Glutamatergic neuron (in vitro differentiated cells): Measurements from ENCODE around the gene PTCD3. TPM values are rescaled to one million over a fixed set of nuclear protein-coding genes. Genes with fewer than 3 reads are reported as not detected.

Experiments
- DNase-seq: peaks from one replicate; pipeline ENCODE4 v3.0.0; 2022
- H3K27ac Mint-ChIP-seq: one replicate; pipeline ENCODE4 v1.8.0; 2020; ENCODE audit warnings: mild to moderate bottlenecking, mixed read lengths, inconsistent platforms; ENCODE audit not compliant: unreplicated experiment
- H3K27me3 Mint-ChIP-seq: one replicate; pipeline ENCODE4 v1.8.0; 2020; ENCODE audit warnings: mild to moderate bottlenecking, moderate library complexity, mixed read lengths, inconsistent platforms; ENCODE audit not compliant: unreplicated experiment
- H3K36me3 Mint-ChIP-seq: one replicate; pipeline ENCODE4 v1.8.0; 2020; ENCODE audit warnings: mild to moderate bottlenecking, mixed read lengths, inconsistent platforms; ENCODE audit not compliant: unreplicated experiment
- H3K4me1 Mint-ChIP-seq: one replicate; pipeline ENCODE4 v1.8.0; 2020; ENCODE audit warnings: mild to moderate bottlenecking, low read depth, mixed read lengths, inconsistent platforms; ENCODE audit not compliant: unreplicated experiment
- H3K4me3 Mint-ChIP-seq: one replicate; pipeline ENCODE4 v1.8.0; 2020; ENCODE audit warnings: mild to moderate bottlenecking, mixed read lengths, inconsistent platforms; ENCODE audit not compliant: unreplicated experiment
- H3K9me3 Mint-ChIP-seq: one replicate; pipeline ENCODE4 v1.8.0; 2020; ENCODE audit warnings: mild to moderate bottlenecking, moderate library complexity, mixed read lengths, inconsistent platforms; ENCODE audit not compliant: unreplicated experiment
- CTCF ChIP-seq: fragments of 200-600 bp; sonication (generic); IDR thresholded peaks from one replicate; pipeline ENCODE4 v1.5.0; 2021; ENCODE audit not compliant: partially characterized antibody, unreplicated experiment
- total RNA-seq: library from RNA; stranded (reverse); fragmentation: NEBNext Ultra II Directional; extraction: Animal tissue kit (Norgen Biotek cat#: 25700); gene quantifications from one replicate; pipeline ENCODE4 v1.2.1, GENCODE V29; 2021; ENCODE audit not compliant: unreplicated experiment

The PTCD3 gene
- total RNA-seq, 1 donor from 2014 or later, result 104 TPM

GRCh38 chr2:86097114-86097896 lies 8.7 kb upstream of the PTCD3 start:
- DNase-seq, result no peak
- no peaks in the 10 kb centered on the region for H3K27me3 Mint-ChIP-seq
- no peaks in the 10 kb centered on the region for H3K4me1 Mint-ChIP-seq
- H3K27ac Mint-ChIP-seq, result no peak overlapping the region
- H3K4me3 Mint-ChIP-seq, result no peak overlapping the region
- H3K36me3 Mint-ChIP-seq, result peaks cover 3% of the 10 kb centered on the region
- TF ChIP-seq CTCF, result no peak
- no peaks in the 10 kb centered on the region for H3K9me3 Mint-ChIP-seq

- Mint-ChIP-seq H3K27ac (no peak overlapping the region), H3K4me3 (no peak overlapping the region), H3K36me3 (peaks cover 8% of the 10 kb centered on the region)
Observed at GRCh38 chr2:86097913-86098312, 8.1 kb upstream of the PTCD3 start.

GRCh38 chr2:86102157-86102556 lies 3.9 kb upstream of the PTCD3 start:
- no peak overlapping the region for H3K4me3 Mint-ChIP-seq
- H3K36me3 Mint-ChIP-seq, result peaks cover 8% of the 10 kb centered on the region
- H3K27ac Mint-ChIP-seq, result no peak overlapping the region
- H3K27me3 Mint-ChIP-seq, result peaks cover 8% of the 10 kb centered on the region
- TF ChIP-seq CTCF, result no peak
- peaks cover 10% of the 10 kb centered on the region for H3K4me1 Mint-ChIP-seq
- no peak for DNase-seq
- H3K9me3 Mint-ChIP-seq, result peaks cover 12% of the 10 kb centered on the region

More at GRCh38 chr2:86097913-86098312, 8.1 kb upstream of the PTCD3 start:
- no peak for DNase-seq
- H3K9me3 Mint-ChIP-seq, result no peaks in the 10 kb centered on the region
- TF ChIP-seq CTCF, result no peak
- no peaks in the 10 kb centered on the region for H3K27me3 Mint-ChIP-seq
- H3K4me1 Mint-ChIP-seq, result no peaks in the 10 kb centered on the region

- peaks cover 13% of the 10 kb centered on the region for H3K4me1 Mint-ChIP-seq
- H3K27me3 Mint-ChIP-seq, result peaks cover 8% of the 10 kb centered on the region
- no peak for TF ChIP-seq CTCF
- H3K36me3 Mint-ChIP-seq, result peaks cover 8% of the 10 kb centered on the region
- H3K9me3 Mint-ChIP-seq, result peaks cover 12% of the 10 kb centered on the region
- H3K4me3 Mint-ChIP-seq, result peak within 1 kb of the TSS; percentile 98
- peak; percentile 84 for DNase-seq
- peak within 1 kb of the TSS; percentile 100 for H3K27ac Mint-ChIP-seq
Observed at GRCh38 chr2:86105252-86105968, 625 bp upstream of the PTCD3 start, which contains the start of gene POLR1A. Gene POLR1A (minus strand): TSS chr2:86105886. CDS start chr2:86105776, 110 bp downstream.

- Mint-ChIP-seq H3K27ac (peak overlapping the region; percentile 100), H3K4me3 (peak overlapping the region; percentile 98), H3K36me3 (peaks cover 7% of the 10 kb centered on the region), H3K27me3 (peaks cover 8% of the 10 kb centered on the region), H3K4me1 (peaks cover 13% of the 10 kb centered on the region), H3K9me3 (peaks cover 12% of the 10 kb centered on the region)
- DNase-seq, result no peak
- TF ChIP-seq CTCF, result no peak
Observed at GRCh38 chr2:86107031-86107430, 996 bp downstream of the PTCD3 start.
